Activated naive CD4-positive, alpha-beta T cell treated with anti-CD3 and anti-CD28 coated beads, Interleukin-2, amount 50 U/mL, for 72 hours (primary cell): ENCODE data around the gene UBASH3A. TPM values are rescaled to one million over a fixed set of nuclear protein-coding genes. Genes with fewer than 3 reads are reported as not detected.

Source experiments
- ATAC-seq, 2 donors: fragments of 150-1000 bp; cut with Tn5 transposase; 2 replicates each; pipeline ENCODE4 v1.10.0; 2021; ENCODE audit warnings: mild to moderate bottlenecking in 2 of 2, moderate library complexity in 2 of 2
- DNase-seq, 2 donors: peaks; one replicate each; pipeline ENCODE4 v3.0.0; 2021 to 2022; ENCODE audit warnings: low spot score in 2 of 2
- H3K27ac Mint-ChIP-seq, 2 donors: one replicate each; pipeline ENCODE4 v1.8.0; 2022; ENCODE audit warnings: mild to moderate bottlenecking in 2 of 2, mixed read lengths in 2 of 2
- H3K36me3 Mint-ChIP-seq, 2 donors: one replicate each; pipeline ENCODE4 v1.8.0; 2022; ENCODE audit warnings: mixed read lengths in 2 of 2
- H3K9me3 Mint-ChIP-seq, 2 donors: one replicate each; pipeline ENCODE4 v1.8.0; 2022; ENCODE audit warnings: mixed read lengths in 2 of 2
- total RNA-seq, 2 donors: library from RNA; stranded (reverse); gene quantifications; one replicate each; pipeline ENCODE4 v1.2.3, GENCODE V29; 2022

Gene UBASH3A, protein sequence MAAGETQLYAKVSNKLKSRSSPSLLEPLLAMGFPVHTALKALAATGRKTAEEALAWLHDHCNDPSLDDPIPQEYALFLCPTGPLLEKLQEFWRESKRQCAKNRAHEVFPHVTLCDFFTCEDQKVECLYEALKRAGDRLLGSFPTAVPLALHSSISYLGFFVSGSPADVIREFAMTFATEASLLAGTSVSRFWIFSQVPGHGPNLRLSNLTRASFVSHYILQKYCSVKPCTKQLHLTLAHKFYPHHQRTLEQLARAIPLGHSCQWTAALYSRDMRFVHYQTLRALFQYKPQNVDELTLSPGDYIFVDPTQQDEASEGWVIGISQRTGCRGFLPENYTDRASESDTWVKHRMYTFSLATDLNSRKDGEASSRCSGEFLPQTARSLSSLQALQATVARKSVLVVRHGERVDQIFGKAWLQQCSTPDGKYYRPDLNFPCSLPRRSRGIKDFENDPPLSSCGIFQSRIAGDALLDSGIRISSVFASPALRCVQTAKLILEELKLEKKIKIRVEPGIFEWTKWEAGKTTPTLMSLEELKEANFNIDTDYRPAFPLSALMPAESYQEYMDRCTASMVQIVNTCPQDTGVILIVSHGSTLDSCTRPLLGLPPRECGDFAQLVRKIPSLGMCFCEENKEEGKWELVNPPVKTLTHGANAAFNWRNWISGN
- total RNA-seq = 10 to 100 TPM; 13.0 to 51.9 TPM

DNA sequence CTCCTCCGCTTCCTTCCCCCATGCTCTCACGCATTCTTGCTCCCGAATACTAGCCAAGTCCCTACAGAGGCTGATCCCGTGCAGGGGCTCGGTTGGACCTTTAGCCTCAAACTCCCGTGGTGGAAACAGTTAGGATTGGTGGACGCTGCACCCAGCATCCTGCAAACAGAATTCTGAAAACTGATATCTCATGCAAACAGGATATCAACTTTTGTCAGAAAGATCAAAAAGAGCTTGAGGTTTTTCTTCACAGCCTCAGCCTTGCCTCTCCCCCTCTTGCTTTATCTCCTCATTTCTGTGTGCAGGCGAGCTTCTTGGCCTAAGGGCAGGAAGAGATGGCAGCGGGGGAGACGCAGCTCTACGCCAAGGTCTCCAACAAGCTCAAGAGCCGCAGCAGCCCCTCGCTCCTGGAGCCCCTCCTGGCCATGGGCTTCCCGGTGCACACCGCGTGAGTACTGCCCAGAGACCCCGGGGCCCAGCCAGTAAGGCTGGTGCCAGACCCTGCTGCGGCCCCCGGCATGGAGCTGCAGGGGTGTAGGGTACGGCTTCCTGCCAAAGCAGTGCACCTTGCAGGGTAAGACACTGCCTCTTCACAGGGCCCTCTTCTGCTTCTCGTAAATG is at the start of gene UBASH3A:
TSS of gene UBASH3A (plus strand) at position 292 of the 621 bp plus-strand sequence. CDS start at position 336, 44 bp downstream.
- DNase-seq (peak in 1 of 2 donors; percentile 33), ATAC-seq (peak; percentile 29 to 59)
- Mint-ChIP-seq H3K27ac (peak within 1 kb of the TSS; percentile 86 to 95), H3K9me3 (peaks cover 9% of the 10 kb centered on the region in 2 donors), H3K36me3 (peaks cover 40 to 57% of the 10 kb centered on the region in 2 donors)

DNA sequence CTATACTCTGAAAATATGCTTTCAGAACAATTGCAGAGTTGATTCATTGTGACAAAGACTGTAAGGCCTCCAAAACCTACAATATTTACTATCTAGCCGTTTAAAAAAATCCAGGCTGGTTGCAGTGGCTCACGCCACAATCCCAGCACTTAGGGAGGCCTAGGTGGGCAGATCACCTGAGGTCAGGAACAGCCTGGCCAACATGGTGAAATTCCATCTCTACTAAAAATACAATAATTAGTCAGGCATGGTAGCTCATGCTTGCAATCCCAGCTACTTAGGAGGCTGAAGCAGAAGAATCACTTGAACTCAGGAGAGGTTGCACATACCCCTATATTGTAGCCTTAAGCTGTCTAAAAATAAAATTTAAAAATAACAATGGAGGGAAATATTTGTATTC is 47.7 kb upstream of the UBASH3A start:
- Mint-ChIP-seq H3K36me3 (peaks cover 0 to 13% of the 10 kb centered on the region in 2 donors), H3K27ac (no peak overlapping the region), H3K9me3 (peaks cover 15 to 24% of the 10 kb centered on the region in 2 donors)
- DNase-seq (no peak), ATAC-seq (no peak)

DNA sequence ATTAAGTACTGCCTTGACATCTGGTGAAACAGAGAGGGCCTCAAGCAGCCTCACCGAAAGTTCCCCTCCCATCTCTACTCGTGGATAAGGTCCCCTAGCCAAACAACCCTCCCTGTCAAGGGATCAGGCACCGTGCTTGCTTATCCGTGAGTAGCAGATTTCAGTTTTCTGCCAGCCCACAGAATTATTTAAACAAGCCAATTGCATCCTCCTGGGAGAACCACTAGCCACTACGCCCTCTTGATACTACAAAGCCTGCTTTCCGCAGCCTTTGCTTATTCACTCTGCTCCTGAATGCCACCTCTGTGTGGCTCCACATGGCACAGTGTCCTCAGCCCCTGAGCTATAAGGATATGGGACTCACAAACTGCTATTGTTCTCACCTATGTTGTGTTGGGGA is 47.1 kb upstream of the UBASH3A start:
- H3K27ac Mint-ChIP-seq = no peak overlapping the region
- DNase-seq = no peak
- peaks cover 15 to 24% of the 10 kb centered on the region in 2 donors for H3K9me3 Mint-ChIP-seq
- H3K36me3 Mint-ChIP-seq = peaks cover 0 to 13% of the 10 kb centered on the region in 2 donors
- no peak for ATAC-seq

DNA sequence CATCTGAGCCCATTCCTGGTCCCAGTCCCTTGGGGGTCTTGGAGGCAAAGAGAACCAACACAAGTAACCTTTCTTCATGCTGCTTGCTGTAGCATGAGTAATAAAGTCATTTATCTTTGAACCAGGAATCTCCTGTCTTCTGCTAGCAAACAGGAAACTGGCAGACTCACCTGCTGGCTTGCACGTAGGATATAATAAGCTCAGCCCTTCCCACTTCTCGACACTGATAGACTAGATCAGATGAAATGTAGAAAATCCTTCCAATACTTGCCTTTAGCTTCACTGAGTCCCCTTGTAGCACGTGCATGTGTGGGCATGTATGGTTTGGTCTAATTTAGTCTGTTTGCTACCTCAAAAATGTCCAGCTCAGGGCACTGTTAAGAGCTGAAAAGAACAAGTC is 46.4 kb upstream of the UBASH3A start:
- no peak overlapping the region for H3K27ac Mint-ChIP-seq
- no peak for ATAC-seq
- no peak for DNase-seq
- peaks cover 0 to 13% of the 10 kb centered on the region in 2 donors for H3K36me3 Mint-ChIP-seq
- peaks cover 15 to 24% of the 10 kb centered on the region in 2 donors for H3K9me3 Mint-ChIP-seq

DNA sequence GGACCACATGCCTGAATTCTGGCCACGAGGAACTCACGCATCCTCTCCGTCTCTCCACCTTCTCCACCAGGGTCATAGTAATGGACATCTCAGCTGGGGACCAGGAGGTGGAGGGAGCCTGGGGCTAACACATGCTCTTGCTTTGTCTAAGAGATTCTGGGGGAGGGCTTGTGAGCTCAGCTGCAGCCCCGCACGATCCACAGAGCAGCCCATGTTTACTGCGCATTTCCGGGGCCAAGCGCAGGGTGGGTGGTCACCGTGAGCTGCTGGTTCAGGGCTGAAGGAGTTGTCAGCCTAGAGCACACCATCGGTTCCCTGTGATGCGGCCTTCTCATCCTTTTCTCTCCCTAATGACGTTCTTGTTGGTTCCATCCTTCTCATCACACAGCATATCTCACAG is 45.4 kb upstream of the UBASH3A start:
- Mint-ChIP-seq H3K9me3 (peaks cover 14 to 20% of the 10 kb centered on the region in 2 donors), H3K36me3 (peaks cover 0 to 13% of the 10 kb centered on the region in 2 donors), H3K27ac (no peak overlapping the region)
- no peak for ATAC-seq
- DNase-seq = no peak

DNA sequence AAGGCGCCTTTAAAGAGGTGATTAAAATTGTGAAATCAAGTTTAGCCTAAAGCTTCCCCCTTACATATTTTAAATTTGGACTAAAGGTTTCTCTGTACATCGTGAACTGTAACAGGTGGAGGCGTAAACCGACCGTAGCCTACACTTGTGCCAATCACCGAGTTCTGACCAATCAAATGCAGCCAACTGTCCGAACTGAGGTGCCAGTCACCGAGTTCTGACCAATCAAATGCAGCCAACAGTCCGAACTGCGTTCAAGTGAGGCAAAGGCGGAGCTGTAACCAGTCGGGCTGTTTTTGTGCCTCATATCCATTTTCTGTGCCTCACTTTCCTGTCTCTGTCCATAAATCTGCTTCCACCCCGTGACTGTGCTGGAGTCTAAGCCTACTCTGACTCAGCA is 44.8 kb upstream of the UBASH3A start:
- peaks cover 0 to 9% of the 10 kb centered on the region in 2 donors for H3K36me3 Mint-ChIP-seq
- H3K9me3 Mint-ChIP-seq = peaks cover 9 to 14% of the 10 kb centered on the region in 2 donors
- no peak for ATAC-seq
- H3K27ac Mint-ChIP-seq = no peak overlapping the region
- no peak for DNase-seq

DNA sequence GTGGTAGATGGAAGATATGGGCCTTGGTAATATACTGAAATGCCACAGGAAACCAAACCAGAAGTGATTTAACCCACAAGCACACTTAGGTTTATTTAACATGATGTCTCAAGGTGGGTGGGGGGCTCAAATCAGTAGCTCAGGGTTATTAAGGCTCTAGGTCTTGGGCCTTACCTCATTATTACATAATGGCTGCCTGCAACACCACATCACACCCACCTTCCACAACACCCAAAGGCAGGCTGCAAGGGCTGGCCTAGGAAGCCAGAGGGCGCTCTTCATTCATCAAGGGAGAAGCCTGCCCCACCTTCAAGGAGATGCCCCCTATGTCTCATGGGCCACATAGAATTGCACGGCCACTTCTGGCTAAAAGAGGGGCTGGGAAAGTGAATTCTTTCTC is 43.4 kb upstream of the UBASH3A start:
- Mint-ChIP-seq H3K27ac (no peak overlapping the region), H3K36me3 (no peaks in the 10 kb centered on the region), H3K9me3 (peaks cover 0 to 9% of the 10 kb centered on the region in 2 donors)
- DNase-seq = no peak
- peak in 1 of 2 donors; percentile 47 for ATAC-seq

DNA sequence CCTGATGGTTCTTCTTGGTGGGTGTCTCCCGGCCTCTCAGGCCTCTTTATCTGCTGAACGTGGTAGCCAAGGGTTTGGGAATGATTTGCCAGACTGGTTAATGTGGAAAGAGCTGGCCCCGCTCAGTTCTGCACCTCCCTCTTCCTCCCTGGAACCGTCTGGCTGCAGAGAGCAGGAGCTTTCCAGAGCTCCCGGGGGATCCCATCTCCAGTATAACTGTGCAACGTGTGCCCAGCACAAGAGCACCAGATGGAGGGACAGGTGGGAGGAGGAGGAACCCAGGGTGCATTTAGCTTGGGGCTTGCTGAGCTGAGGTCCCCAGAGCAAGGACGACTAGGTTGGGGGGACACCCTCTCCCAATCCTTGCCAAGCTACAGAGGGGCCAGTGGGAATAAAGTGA is 42.4 kb upstream of the UBASH3A start:
- Mint-ChIP-seq H3K36me3 (no peaks in the 10 kb centered on the region), H3K9me3 (peaks cover 0 to 9% of the 10 kb centered on the region in 2 donors), H3K27ac (no peak overlapping the region)
- ATAC-seq (no peak), DNase-seq (no peak)

DNA sequence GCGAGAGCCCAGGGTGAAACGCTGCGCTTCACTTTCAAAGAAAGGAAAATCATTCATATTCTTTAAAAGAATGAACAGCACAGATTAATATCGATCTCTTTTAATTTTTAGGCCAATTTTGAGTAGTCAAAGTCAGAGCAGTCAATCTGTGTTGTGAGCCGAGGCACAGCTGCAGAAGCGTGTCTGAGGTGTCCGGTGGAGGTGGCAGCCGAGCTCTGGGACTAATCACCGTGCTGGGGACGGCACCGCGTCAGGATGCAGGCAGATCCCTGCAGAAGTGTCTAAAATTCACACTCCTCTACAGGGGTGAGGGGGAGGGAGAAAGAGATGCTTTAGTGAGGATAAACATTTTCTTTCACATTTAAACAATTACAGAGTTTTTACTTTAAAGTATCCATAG is 41.5 kb upstream of the UBASH3A start:
- Mint-ChIP-seq H3K27ac (no peak overlapping the region), H3K36me3 (no peaks in the 10 kb centered on the region), H3K9me3 (peaks cover 0 to 4% of the 10 kb centered on the region in 2 donors)
- ATAC-seq = no peak
- no peak for DNase-seq

DNA sequence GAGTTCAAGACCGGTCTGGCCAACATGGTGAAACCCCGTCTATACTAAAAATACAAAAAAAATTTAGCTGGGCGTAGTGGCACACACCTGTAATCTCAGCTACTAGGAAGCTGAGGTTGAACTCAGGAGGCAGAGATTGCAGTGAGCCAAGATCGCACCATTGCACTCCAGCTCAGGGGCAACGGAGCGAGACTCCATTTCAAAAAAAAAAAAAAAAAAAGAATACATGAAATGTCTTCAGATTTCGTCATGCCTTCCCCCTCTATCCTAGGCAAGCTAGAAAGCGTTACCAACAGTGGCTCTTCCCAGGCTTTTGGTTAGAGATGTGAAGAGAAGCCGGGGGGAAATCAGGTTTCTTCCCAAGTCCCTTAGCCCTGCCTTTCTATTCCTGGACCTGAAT is 41.0 kb upstream of the UBASH3A start:
- H3K27ac Mint-ChIP-seq = no peak overlapping the region
- H3K9me3 Mint-ChIP-seq = no peaks in the 10 kb centered on the region
- no peaks in the 10 kb centered on the region for H3K36me3 Mint-ChIP-seq
- ATAC-seq (no peak), DNase-seq (no peak)

DNA sequence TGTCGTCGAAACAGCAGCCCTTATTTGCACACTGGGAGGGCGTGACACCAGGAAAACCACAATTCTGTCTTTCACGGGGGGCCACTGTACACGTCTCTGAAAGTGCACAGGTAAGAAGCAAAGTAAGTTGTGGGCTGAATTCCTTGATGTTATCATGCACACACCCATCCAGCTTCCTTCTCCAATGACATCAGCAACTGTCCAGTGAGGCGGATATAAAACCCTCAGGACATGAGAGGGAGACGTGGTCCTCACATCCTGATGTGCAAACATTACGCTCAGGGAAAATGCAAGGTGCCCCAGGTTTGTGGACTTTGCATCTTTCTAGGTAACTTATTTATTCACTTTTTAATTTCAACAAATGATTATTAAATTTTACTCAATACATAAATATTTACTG is 40.4 kb upstream of the UBASH3A start:
- Mint-ChIP-seq H3K36me3 (no peaks in the 10 kb centered on the region), H3K27ac (no peak overlapping the region), H3K9me3 (no peaks in the 10 kb centered on the region)
- no peak for DNase-seq
- ATAC-seq = no peak

DNA sequence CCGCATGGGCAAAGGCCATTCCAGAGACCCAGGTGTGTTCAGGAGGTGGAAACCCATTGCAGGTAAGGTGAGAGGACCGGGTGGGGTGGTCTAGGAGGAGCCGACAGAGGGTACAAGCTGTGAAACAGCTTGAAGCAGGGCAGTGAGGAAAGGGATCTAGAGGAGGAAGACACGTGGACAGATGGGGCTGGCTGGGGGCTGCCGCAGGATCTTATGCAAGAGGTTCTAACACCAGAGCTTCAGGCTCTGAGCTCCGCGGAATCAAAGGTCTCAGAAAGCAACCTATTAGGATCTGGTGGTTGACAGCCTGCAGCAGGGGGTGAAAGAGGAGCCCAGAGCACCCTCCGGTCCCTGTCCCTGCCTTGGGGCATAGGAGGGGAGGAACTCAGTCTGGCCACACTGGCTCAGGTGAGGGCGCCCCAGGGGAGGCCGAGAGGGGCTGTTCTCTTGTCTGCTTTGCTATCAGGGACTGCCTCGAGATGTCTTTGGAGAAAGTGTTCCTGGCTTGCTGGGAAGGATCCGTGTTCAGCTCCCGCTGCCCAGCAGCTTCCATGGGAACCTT is 39.3 kb upstream of the UBASH3A start:
- Mint-ChIP-seq H3K36me3 (no peaks in the 10 kb centered on the region), H3K27ac (no peak overlapping the region), H3K9me3 (no peaks in the 10 kb centered on the region)
- DNase-seq = no peak
- ATAC-seq = no peak

DNA sequence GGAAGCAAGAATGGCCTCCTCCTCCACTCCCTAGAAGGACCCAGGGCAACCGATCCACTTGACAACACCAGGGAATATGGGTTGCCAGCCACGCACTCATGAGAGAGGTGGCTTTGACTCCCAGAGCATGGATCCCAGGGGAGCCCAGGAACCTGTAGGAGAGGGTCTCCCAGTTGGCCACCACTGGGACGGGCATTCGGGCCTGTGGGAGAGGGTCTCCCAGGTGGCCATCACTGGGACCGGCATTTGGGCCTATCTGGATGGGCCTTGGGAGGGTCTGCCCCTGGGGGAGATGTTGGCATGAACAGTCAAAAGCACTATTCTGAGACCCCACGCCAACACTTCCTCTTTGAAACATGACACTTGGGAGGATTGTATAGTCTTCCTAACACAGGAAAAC is 37.9 kb upstream of the UBASH3A start:
- H3K9me3 Mint-ChIP-seq = no peaks in the 10 kb centered on the region
- H3K27ac Mint-ChIP-seq = no peak overlapping the region
- no peaks in the 10 kb centered on the region for H3K36me3 Mint-ChIP-seq
- no peak for ATAC-seq
- no peak for DNase-seq

DNA sequence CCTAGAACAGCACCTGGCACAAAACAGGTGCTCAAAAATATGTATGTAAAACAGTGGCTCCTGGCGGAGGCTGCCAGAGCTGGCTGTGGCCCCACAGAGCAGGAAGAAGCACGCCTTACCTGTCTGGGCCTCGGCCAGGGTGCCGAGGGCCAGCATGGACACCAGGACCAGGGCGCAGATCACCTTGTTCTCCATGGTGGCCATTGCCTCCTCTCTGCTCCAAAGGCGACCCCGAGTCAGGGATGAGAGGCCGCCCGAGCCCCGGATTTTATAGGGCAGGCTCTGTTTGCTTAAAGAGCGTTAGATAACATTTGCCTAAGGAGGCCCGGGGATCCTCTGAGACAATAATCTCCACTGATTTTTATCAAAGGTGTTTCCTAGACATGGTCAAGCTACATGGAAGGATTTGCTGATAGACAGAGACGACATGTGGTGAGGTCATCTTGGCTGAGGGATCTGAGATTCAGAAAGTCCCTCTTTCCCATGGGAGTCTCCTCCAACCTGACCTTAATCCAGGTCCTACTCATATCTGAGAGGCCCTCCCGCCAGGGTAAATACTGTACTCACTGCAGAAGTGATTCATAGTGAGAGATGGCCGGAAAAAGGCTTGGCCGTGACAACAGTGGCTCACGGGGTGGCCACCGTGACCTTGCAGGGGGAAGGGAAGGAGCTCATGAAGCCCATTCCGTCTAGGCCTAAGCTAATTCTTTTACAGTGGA is 37.3 kb upstream of the UBASH3A start, which contains the start of gene TFF1:
TSS of gene TFF1 (minus strand) at position 244 of the 719 bp plus-strand sequence. CDS start at position 204, 40 bp downstream.
- H3K27ac Mint-ChIP-seq = peak within 1 kb of the TSS in 1 of 2 donors; percentile 87
- no peak for DNase-seq
- no peaks in the 10 kb centered on the region for H3K9me3 Mint-ChIP-seq
- H3K36me3 Mint-ChIP-seq = peaks cover 0 to under 1% of the 10 kb centered on the region in 2 donors
- no peak for ATAC-seq

DNA sequence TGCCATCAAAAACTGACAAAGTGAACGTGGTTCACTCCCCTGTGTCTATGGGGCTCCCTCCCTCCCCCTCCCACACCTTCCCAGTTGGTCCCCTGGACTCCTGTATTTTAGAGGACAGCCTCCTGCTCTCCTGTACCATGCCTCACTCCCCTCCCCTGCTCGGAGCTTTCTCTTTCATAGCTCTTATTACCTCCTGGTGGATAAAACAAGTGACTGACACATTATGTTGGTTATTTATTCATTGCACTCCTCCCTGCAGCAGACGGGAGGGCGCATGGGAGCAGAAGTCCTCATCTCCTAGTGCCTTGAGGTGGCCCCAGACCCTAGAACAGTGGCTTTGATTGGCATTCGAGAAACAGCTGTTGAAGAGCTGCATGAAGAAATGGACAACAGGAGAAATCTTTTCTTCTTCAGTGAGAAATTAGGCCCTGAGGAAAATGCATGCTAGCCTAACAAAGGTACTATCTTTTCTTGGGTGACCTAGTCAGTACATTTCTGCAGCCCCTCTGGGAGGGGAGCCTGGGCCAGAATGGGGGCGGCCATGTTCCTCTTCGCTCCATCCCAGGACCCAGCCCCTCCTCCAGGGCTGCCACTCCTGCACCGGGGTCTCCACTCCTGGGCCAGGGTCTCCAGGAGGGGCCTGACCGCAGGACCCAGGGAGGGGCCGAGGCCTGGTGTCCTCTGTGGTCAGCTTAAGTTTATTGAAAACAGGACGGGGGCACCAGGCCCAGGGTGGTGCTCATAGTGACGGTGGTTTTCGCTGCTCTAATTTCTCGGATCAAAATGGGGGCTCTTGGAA is 36.1 kb upstream of the UBASH3A start:
- DNase-seq (no peak), ATAC-seq (no peak)
- Mint-ChIP-seq H3K36me3 (peaks cover 0 to 8% of the 10 kb centered on the region in 2 donors), H3K9me3 (no peaks in the 10 kb centered on the region), H3K27ac (peak overlapping the region in 1 of 2 donors; percentile 87)
